GM12874 (cell line): ENCODE results near the gene NRG2.

Experiments
- CTCF ChIP-seq: IDR thresholded peaks from 2 replicates; pipeline ENCODE4 v1.5.1; 2011; ENCODE audit warnings: low read depth, mild to moderate bottlenecking, control low read depth, low read length, moderate library complexity; ENCODE audit not compliant: insufficient read depth

Gene NRG2

GRCh38 chr5:140012443-140012842, 30.7 kb downstream of the NRG2 start:
- no peak for TF ChIP-seq CTCF

- no peak for TF ChIP-seq CTCF
Measured at GRCh38 chr5:140011297-140011802, 31.7 kb downstream of the NRG2 start.

DNA sequence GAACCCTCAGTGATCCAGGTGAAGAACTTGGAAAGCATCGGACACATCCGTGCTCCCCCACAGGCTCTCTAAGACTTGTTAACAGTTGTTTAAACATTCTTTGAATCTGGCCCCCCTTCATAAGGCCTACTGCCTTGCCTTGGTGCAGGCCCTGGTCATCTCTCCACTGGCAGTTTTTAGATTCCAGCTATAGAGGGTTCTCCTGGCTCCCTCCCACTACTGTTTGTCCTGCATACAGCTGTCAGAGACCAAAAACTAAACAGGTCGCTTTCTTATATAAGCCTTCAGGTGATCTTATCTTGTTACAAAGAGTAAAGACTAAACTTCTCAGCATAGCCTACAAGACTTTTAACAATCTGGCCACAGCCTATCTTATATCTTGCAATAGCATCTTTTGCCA, 32.3 kb downstream of the NRG2 start:
- no peak for TF ChIP-seq CTCF

DNA sequence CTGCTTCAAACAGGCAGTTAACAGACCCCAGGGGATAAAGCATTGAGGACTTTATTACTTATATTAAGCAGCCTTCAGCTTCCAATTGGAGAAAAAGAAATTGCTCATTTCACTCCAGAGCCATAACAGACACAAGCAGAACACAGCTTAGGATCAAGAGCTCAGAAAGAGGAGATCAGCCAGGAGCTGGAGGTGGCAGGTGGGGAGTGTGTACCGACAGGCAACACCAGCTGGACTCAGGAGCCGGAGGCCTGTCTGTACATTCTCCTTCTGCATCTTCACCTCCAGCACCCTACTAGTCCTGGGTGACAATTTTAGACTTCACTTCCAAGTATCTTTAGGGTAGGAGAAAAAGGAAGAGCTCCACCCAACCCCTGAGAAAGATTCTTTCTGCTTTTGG, 35.8 kb downstream of the NRG2 start:
- TF ChIP-seq CTCF: no peak

DNA sequence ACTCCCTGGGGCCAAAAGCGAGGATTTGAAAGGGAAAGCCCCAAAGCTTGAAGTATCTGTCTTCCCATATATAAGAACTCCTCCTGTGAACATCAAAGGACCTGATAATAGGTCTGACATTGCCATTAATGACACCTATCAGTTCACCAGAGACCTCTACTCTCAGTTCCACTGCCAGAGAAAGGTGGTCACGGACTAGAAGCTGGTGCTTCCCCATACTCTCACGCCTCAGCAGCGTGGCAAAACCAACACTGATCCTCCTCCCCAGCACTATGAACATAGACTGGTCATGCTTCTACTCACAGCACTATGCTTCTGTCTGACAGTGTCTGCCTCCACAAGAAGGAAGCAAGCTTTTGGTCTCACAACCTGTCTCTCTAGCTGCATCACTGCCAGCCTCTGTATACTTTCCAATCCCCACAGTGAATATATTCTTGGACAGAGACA, 37.9 kb downstream of the NRG2 start:
- TF ChIP-seq CTCF: no peak

GRCh38 chr5:140004174-140004573, 38.9 kb downstream of the NRG2 start:
- TF ChIP-seq CTCF: no peak

GRCh38 chr5:140003519-140003918, 39.6 kb downstream of the NRG2 start:
- no peak for TF ChIP-seq CTCF
